ENCODE results near the gene HOXD11.

Gene HOXD11

GRCh38 chr2:176134035-176134434 is 27.0 kb downstream of the HOXD11 start:
- H3K27ac ChIP-seq = peak overlapping the region; percentile 88; the same call in 1 of the 2 replicates
- no peaks in the 10 kb centered on the region for H3K9me3 ChIP-seq (ENCODE audit: low read depth, low read length)
- no peak overlapping the region for H3K9ac ChIP-seq (ENCODE audit: insufficient read length)
- H3K36me3 ChIP-seq (ENCODE audit: insufficient read depth, low read length) = no peaks in the 10 kb centered on the region
- DNase-seq (ENCODE audit: low read depth, low spot score) = no peak
- H3K4me3 ChIP-seq = no peak overlapping the region
- no peak for TF ChIP-seq EZH2 (IDR thresholded peaks at IDR 0.05)
- no peak for TF ChIP-seq POLR2AphosphoS5 (IDR thresholded peaks at IDR 0.05; ENCODE audit: borderline replicate concordance, low read depth, low read length)
- no peak for TF ChIP-seq FOXP2 (optimal IDR thresholded peaks at IDR 0.05; ENCODE audit: control extremely low read depth, extremely low read length, insufficient read depth)

GRCh38 chr2:176135035-176135440 is 28.0 kb downstream of the HOXD11 start:
- Histone ChIP-seq H3K9me3 (ENCODE audit: low read depth, low read length) (no peaks in the 10 kb centered on the region), H3K36me3 (ENCODE audit: insufficient read depth, low read length) (no peaks in the 10 kb centered on the region), H3K9ac (ENCODE audit: insufficient read length) (peak overlapping the region; percentile 95), H3K27ac (peak overlapping the region; percentile 88), H3K4me3 (peak overlapping the region; percentile 94)
- no peak for TF ChIP-seq FOXP2 (optimal IDR thresholded peaks at IDR 0.05; ENCODE audit: control extremely low read depth, extremely low read length, insufficient read depth)
- no peak for DNase-seq (ENCODE audit: low read depth, low spot score)

GRCh38 chr2:176136374-176137251 is 29.5 kb downstream of the HOXD11 start:
- TF ChIP-seq FOXP2 (optimal IDR thresholded peaks at IDR 0.05; ENCODE audit: control extremely low read depth, extremely low read length, insufficient read depth) (no peak), POLR2AphosphoS5 (IDR thresholded peaks at IDR 0.05; ENCODE audit: borderline replicate concordance, low read depth, low read length) (no peak; the same call in none of the 2 replicates), EZH2 (IDR thresholded peaks at IDR 0.05) (no peak)
- Histone ChIP-seq H3K36me3 (ENCODE audit: insufficient read depth, low read length) (no peaks in the 10 kb centered on the region), H3K4me3 (peak overlapping the region; percentile 94), H3K9me3 (ENCODE audit: low read depth, low read length) (no peaks in the 10 kb centered on the region), H3K27ac (peak overlapping the region; percentile 88), H3K9ac (ENCODE audit: insufficient read length) (peak overlapping the region; percentile 95)
- no peak for DNase-seq (ENCODE audit: low read depth, low spot score)

GRCh38 chr2:176137252-176137580 is 30.1 kb downstream of the HOXD11 start:
- Histone ChIP-seq H3K4me3 (peak overlapping the region; percentile 94), H3K9ac (ENCODE audit: insufficient read length) (peak overlapping the region; percentile 95), H3K9me3 (ENCODE audit: low read depth, low read length) (no peaks in the 10 kb centered on the region), H3K36me3 (ENCODE audit: insufficient read depth, low read length) (no peaks in the 10 kb centered on the region), H3K27ac (0 out of 2 replicates have a peak overlapping the region, but pooled peaks have one; percentile 88)
- no peak for TF ChIP-seq EZH2 (IDR thresholded peaks at IDR 0.05)
- TF ChIP-seq POLR2AphosphoS5 (IDR thresholded peaks at IDR 0.05; ENCODE audit: borderline replicate concordance, low read depth, low read length) = no peak
- no peak for TF ChIP-seq FOXP2 (optimal IDR thresholded peaks at IDR 0.05; ENCODE audit: control extremely low read depth, extremely low read length, insufficient read depth)
- no peak for DNase-seq (ENCODE audit: low read depth, low spot score)

GRCh38 chr2:176137906-176138305 is 30.8 kb downstream of the HOXD11 start:
- DNase-seq (ENCODE audit: low read depth, low spot score) = no peak
- Histone ChIP-seq H3K36me3 (ENCODE audit: insufficient read depth, low read length) (no peaks in the 10 kb centered on the region), H3K27ac (no peak overlapping the region), H3K9me3 (ENCODE audit: low read depth, low read length) (no peaks in the 10 kb centered on the region), H3K9ac (ENCODE audit: insufficient read length) (no peak overlapping the region), H3K4me3 (peak overlapping the region; percentile 94)
- TF ChIP-seq FOXP2 (optimal IDR thresholded peaks at IDR 0.05; ENCODE audit: control extremely low read depth, extremely low read length, insufficient read depth) (no peak), EZH2 (IDR thresholded peaks at IDR 0.05) (no peak), POLR2AphosphoS5 (IDR thresholded peaks at IDR 0.05; ENCODE audit: borderline replicate concordance, low read depth, low read length) (no peak)

GRCh38 chr2:176138526-176138922 is 31.4 kb downstream of the HOXD11 start:
- TF ChIP-seq FOXP2 (optimal IDR thresholded peaks at IDR 0.05; ENCODE audit: control extremely low read depth, extremely low read length, insufficient read depth) (no peak), POLR2AphosphoS5 (IDR thresholded peaks at IDR 0.05; ENCODE audit: borderline replicate concordance, low read depth, low read length) (no peak), EZH2 (IDR thresholded peaks at IDR 0.05) (no peak)
- H3K4me3 ChIP-seq = peak overlapping the region; percentile 94
- H3K9me3 ChIP-seq (ENCODE audit: low read depth, low read length) = no peaks in the 10 kb centered on the region
- DNase-seq (ENCODE audit: low read depth, low spot score) = no peak
- H3K27ac ChIP-seq = no peak overlapping the region
- H3K9ac ChIP-seq (ENCODE audit: insufficient read length) = no peak overlapping the region
- no peaks in the 10 kb centered on the region for H3K36me3 ChIP-seq (ENCODE audit: insufficient read depth, low read length)

GRCh38 chr2:176138923-176139660 is 32.0 kb downstream of the HOXD11 start:
- no peak overlapping the region for H3K9ac ChIP-seq (ENCODE audit: insufficient read length)
- no peak for DNase-seq (ENCODE audit: low read depth, low spot score)
- H3K9me3 ChIP-seq (ENCODE audit: low read depth, low read length) = no peaks in the 10 kb centered on the region
- TF ChIP-seq FOXP2 (optimal IDR thresholded peaks at IDR 0.05; ENCODE audit: control extremely low read depth, extremely low read length, insufficient read depth) (no peak), EZH2 (IDR thresholded peaks at IDR 0.05) (no peak), POLR2AphosphoS5 (IDR thresholded peaks at IDR 0.05; ENCODE audit: borderline replicate concordance, low read depth, low read length) (no peak)
- H3K36me3 ChIP-seq (ENCODE audit: insufficient read depth, low read length) = no peaks in the 10 kb centered on the region
- H3K27ac ChIP-seq = no peak overlapping the region; the same call in 1 of the 2 replicates
- peak overlapping the region; percentile 24 for H3K4me3 ChIP-seq
